ENCODE data around the gene SYNE2.

DNA sequence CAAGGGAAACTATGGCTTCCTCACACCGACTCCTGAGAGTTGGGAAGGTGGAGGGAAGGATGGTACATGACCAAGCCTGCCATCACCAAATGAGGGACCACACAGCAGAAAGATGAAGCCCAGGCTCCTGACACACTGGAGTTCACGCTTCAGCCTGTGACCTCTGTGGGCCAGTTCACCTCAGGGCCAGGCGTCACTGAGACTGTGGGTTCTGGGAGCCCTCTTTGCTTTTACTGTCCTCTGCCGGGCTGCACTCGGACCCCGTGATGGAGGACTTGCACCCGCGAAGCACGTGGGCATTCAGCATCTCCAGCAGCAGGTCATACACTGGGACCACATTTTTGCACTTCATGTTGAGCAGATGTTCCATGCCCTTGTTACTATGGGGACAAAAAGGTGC lies 380.1 kb downstream of the SYNE2 start:
- TF ChIP-seq, protein P1, sequence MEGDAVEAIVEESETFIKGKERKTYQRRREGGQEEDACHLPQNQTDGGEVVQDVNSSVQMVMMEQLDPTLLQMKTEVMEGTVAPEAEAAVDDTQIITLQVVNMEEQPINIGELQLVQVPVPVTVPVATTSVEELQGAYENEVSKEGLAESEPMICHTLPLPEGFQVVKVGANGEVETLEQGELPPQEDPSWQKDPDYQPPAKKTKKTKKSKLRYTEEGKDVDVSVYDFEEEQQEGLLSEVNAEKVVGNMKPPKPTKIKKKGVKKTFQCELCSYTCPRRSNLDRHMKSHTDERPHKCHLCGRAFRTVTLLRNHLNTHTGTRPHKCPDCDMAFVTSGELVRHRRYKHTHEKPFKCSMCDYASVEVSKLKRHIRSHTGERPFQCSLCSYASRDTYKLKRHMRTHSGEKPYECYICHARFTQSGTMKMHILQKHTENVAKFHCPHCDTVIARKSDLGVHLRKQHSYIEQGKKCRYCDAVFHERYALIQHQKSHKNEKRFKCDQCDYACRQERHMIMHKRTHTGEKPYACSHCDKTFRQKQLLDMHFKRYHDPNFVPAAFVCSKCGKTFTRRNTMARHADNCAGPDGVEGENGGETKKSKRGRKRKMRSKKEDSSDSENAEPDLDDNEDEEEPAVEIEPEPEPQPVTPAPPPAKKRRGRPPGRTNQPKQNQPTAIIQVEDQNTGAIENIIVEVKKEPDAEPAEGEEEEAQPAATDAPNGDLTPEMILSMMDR (IDR thresholded peaks at IDR 0.05), result no peak
- no peak for TF ChIP-seq POLR2A (IDR thresholded peaks at IDR 0.05)
